GM19438 (cell line): ENCODE data around the gene F2.

Source experiments
- ATAC-seq: cut with Tn5 transposase; IDR thresholded peaks from one replicate; pipeline ENCODE4 v1.9.1; 2021; ENCODE audit warnings: low read depth; ENCODE audit not compliant: unreplicated experiment

The F2 gene

DNA sequence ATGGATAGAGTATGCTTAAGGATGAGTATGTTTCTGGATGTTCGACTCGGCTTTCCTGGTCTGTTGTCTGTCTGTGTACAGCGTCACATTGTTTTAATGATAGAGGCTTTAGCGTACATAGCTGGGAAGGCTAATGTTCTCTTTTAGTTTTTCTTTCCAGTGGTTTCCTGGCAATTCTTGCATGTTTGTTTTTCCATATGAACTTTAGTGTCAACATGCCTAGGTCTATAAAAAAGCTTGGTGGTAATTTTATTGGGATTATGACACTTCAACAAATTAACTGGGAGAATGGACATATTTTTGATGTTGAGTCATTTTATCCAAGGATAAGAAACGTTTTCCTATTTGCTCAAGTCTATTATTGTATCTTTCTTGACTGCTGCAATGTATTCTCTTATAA lies 17.6 kb downstream of the F2 start:
- ATAC-seq = no peak

DNA sequence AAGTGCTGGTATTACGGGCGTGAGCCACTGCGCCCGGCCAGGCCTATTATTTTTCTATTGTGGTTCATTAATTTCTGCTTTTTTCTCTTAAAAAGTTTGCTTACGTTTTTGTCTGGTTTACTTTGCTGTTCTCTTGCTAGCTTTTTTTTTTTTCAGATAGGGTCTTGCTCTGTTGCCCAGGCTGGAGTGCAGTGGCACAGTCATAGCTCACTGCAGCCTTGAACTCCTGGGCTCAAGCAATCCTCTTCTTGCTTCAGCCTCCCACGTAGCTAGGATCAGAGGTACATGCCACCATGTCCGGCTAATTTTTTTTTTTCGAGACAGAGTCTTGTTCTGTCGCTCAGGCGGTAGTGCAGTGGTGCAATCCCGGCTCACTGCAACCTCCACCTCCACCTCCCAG lies 18.7 kb downstream of the F2 start:
- no peak for ATAC-seq

DNA sequence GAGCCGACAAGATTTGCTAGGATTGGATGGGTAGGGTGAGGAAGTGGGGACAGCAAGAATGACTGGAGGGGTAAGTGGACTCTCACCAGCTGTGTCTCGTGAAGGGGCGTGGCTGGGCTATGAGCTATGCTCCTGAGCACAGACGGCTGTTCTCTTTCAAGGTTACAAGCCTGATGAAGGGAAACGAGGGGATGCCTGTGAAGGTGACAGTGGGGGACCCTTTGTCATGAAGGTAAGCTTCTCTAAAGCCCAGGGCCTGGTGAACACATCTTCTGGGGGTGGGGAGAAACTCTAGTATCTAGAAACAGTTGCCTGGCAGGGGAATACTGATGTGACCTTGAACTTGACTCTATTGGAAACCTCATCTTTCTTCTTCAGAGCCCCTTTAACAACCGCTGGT lies 19.9 kb downstream of the F2 start:
- ATAC-seq = no peak

DNA sequence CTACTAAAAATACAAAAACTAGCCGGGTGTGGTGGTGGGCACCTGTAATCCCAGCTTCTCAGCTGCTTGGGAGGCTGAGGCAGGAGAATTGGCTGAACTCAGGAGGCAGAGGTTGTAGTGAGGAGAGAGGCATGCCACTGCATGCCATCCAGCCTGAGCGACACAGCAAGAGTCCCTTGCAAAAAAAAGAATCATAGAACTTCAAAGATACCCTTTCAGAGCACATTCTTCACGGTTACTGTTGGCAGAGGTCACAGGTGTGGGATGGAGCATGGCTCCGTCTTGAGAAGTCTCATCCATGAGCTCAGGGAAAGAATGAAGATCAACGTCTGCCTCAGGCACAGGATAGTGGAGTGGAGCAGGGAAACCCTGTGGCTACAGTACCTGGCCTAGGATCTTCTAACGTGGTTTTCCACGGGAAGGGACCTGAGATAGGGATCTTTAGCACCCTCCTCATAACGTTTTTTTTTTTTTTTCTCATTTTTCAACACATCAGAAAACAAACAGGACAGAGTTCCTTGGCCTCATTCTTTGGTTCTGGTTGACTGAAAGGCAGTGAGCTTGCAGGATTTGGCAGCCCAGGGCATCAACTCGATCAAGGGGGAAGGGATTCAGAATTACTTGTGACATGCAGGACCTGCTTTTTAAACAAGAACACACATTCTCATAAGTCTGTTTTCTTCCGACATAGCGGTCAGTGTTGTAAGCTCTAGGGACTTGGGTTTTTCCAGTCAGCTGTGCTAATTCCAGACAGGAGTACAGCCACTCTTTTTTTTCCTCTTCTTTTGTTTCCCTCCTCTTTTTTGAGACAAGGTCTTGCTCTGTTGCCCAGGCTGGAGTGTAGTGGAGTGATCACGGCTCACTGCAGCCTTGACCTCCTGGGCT lies 22.8 kb downstream of the F2 start:
- ATAC-seq = no peak

DNA sequence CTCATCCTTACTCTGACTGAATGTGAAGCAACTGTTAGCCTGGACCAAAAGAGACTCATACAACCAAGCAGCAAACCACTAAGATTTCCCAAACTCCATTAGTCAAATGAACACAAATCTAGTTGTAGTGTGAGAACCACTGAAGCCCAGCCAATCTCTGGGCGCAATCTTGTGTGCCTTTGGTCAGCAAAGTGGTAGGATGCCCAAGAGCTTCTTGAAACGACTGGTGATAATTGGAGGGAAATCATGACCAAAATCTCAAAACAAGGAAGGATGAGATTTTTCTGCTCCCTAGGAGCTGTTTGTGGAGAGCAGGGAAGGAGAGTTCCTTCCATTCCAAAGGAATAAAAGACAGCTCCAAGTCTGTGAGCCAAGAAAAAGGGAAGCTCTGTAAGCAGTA lies 24.0 kb downstream of the F2 start:
- no peak for ATAC-seq

DNA sequence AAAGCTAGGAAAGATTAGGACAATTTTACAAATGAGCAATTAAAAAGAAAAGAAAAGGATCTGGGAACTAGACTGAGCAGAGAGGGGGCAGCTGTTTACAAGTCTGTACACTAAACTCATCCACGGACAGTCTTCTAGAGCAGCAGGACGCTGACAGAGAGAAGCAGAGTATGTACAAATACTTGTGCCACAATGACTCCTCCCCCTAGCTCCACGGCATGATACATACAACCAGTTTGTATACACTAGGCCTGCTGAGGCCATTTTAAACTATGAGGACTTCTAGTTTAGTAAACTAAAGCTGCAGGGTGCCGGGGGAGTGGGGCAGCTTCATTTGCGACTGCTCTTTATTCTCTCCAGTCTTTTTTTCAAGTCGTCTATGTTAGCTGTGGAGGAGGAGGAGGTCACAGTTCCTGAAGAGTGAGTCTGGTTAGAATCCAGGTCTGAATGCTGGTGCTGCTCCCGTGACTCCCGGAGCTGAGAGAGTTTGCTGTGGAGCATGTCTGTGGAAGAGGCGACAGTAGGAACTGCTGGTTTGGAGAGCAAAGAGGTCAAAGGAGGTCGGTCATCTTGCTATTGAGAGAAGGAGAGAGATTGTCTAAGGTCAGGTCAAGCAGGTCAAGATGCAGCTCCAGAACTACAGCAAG lies 24.8 kb downstream of the F2 start:
- ATAC-seq = no peak

DNA sequence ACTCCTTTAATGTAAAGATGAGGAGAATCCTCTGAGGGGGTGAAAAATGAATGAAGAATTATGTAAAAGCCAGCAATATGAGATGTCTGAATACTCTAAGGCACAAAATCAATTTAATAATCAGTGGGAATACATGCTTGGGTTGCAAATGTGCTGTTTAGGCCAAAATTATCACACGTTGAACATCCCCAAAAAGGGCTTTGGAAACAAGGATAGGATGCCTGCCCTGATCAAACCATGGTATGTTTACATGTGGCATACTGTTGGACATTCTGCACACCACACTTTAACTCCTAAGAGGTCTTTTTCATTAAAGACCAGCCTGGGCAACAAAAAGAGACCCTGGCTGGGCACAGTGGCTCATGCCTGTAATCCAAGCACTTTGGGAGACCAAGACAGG lies 26.3 kb downstream of the F2 start:
- ATAC-seq = no peak

DNA sequence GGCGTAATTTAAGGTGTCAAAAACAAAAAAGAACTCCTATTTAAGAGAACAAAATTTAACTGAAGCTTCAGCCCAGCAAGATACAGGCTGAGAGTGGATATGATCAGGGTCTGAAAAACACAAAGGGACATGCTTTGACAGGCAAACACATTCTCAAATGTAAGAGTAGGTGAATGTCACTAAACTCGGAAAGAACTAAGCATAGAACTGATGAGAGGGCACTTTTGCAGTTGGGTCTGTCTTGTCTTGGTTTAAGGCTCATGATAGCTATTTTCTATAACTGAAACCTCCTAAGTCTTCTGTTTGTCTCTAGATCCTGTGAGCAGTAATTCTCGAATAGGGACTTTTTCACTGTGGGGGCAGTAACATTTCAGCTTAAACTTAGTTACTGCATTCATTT lies 27.0 kb downstream of the F2 start:
- no peak for ATAC-seq

DNA sequence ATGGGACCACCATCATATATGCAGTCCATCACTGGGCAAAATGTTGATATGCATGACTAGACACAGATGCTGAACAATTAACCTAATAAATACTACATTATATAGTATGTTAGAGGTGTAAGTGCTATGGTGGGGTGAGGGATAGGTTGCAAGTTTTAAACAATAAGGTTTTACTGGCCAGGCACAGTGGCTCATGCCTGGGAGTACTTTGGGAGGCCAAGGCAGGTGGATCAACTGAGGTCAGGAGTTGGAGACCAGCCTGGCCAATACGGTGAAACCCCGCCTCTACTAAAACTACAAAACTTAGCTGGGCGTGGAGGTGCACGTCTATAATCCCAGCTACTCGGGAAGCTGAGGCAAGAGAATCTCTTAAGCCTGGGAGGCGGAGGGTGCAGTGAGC lies 28.1 kb downstream of the F2 start:
- ATAC-seq = no peak

DNA sequence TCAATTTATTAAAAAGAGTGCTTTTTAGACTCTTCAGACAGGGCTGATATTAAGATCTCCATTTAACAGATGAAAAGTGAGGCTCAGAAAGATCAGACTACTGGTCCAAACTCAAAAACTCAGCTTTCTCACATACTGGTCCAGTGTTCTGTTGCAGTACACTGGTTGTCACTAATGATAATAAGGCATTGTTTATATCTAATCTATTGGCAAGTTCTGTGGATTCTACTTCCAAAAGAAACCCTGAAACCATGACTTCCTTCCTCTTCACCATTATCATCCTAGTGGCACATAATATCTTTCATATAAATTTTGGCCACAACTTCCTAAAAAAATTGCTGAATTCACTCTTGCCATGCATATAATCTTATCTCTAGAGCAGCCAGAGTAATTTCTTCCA lies 36.9 kb downstream of the F2 start:
- ATAC-seq = no peak

DNA sequence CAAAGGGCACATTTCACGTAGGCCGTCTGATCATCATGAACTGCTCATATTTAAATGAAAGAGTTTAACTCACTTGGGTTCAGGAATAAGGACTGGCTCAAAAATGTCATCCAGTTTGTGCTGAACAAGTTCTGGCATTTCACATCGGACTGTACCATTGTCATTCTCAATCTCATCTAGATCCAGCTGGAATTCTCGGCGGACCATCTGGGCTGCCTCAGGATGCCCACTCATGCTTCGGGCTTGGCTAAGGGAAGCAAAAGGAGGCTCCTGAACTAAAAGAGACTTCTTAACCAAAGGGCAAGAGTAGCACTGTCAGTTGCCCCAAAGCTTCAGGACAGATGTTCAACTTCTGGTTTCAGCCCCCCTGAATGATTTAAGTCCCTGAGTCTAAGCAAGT lies 40.2 kb downstream of the F2 start:
- no peak for ATAC-seq

DNA sequence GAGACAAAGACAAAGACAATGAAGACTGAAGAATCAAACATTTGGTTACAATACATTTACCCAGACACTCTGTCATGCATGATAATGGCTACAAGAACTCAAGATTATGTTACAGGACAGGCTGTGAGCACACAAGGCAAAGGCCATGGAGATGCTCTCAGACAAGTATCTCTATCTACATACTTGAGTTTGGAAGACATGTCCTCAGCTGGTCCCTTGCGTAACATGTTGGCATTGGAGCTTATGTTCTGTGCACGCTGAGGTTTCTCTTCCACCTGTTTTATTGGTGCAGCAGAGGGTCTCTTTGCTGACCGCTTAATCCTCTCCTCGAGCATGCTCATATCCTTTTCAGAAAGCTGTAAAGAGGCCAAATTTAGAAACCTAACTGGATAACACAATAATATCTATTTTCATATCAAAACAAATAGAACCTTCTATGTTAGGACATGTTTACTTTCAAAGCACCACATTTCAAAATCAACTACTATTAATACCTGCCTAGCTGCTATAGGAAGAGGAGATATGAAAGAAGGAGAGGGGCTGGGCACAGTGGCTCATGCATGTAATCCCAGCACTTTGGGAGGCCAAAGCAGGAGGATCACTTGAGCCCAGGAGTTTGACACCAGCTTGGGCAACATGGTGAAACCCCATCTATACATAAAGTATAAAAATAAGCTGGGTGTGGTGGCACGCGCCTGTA lies 41.6 kb downstream of the F2 start:
- ATAC-seq = no peak

DNA sequence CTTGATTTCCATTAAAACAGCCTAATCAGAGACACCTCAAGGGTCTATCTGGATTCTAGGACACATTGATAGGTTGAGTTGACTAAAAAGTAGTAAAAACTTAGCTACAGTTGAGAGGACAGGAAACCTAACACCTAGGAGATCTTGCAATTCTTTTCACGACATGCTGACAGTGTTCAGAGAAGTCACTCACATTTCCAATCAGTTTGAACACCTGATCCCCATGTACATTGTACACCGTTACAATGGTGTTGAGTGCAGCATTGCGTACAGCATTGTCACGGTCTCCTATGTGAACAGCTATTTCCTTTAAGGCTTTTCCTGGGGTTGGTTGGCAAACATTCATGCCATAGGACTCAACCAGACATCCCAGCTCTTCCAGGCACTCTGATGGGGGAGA lies 42.8 kb downstream of the F2 start:
- no peak for ATAC-seq

DNA sequence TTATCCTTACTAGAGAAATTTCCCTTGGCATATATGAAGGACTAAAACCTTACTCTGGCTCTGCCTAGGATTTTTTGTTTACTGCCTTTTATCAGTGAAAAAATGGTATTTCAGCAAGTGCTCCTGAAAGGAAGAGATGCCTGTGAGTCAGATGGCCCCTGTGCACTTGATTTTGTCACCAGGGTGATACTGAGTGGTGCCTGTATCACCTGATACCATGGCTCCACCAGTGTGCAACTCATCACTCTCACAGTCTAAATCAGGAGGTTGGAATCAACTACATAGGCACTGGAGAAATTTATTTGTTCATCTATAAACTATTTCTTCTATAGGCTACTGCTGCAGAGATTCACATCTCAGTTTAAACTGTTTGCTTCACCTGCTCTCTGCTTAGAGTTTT lies 43.2 kb downstream of the F2 start:
- ATAC-seq = no peak

DNA sequence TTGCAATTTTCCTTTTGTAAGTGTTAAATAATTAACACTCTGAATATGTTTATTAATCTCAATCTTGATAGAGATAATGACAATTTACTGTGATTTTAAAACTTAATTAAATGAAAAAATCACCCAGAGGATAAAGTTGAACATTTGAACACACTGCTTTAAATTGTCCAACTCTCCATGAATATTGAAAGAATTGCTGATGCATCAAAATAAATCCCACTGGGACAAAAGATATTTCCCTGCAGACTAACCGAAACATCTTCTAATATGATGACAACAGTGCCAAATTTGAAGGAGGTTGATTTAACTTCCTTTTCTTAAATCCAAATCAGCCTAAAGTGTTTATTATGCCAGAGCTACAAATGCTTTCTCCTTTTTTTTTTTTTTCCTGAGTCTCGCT lies 47.6 kb downstream of the F2 start:
- ATAC-seq = no peak

DNA sequence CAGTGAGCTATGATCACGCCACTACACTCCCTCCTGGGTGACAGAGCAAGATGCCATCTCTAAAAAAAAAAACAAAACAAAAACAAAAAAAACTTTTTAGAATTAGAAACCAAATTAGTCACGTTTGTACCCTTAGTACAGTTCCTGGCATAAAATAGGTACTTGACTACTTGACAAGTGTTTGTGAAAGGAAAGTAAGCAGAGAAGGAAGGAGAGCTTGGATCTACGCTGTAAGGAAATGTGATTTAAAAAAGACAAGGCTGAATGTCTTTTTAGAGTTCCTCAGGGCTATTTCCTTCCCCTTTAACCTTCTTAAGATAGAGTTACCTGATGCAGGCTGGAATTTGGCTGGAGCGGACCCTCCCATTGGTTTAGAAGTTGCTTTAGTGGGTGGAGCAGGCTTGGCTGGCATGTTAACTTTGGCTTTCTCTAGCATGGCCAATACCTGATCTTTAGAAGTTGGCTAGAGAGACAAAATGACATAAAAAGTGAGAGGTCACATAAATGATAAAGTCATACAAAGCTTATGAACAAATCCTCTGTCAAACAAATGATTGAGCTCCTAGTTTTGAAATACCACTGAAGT lies 50.7 kb downstream of the F2 start:
- no peak for ATAC-seq

DNA sequence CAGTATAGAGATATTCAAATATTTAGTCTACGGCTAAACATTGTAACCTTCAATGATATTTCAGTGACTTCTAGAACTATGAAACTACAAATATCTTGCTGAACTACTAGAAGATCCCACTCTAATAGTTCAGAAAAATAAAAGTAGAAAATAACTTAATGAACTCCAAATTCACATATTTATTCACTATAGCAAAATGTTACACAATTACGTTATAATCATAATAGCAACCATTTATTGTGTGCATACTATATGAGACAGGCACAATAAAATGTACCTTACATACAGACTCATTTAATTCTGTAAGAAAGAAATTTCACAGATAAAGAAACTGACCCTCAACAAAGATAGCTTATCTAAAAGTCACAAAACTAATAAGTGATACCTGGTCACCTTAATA lies 57.9 kb downstream of the F2 start:
- no peak for ATAC-seq

DNA sequence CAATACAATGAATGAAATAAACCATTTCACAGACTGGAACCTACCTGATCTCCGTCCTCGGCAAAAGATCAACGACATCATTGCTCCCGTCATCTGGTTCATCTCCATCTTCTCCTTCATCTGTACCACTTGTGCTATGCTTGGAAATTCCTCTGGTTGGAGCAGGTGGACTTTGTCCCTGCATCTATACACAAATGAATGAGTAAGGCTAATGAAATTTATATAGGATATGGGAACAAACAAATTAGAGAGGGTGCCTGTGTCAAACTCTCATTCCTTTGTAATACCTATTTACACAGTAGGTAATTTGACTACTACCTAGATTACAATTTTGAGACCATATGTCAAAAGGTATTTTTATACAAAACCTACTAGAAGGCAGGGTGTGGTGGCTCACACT lies 59.4 kb downstream of the F2 start:
- ATAC-seq = no peak
